SK-N-MC (cell line): ENCODE data around the gene MACF1.

Experiments
- DNase-seq: peaks from one replicate; pipeline ENCODE4 v3.0.0-alpha.2; 2011; ENCODE audit warnings: low read depth, low spot score
- H3K27ac ChIP-seq: fragments of 200-600 bp; sonication (generic); 2 replicates; pipeline ENCODE4 v1.5.1; 2016; ENCODE audit warnings: mixed run types
- H3K36me3 ChIP-seq: fragments of 200-600 bp; sonication (generic); 2 replicates; pipeline ENCODE4 v1.6.1; 2017; ENCODE audit warnings: antibody characterized with exemption, low read length, mixed read lengths; ENCODE audit not compliant: insufficient read depth
- H3K4me3 ChIP-seq: fragments of 200-600 bp; sonication (generic); 2 replicates; pipeline ENCODE4 v1.5.1; 2016
- H3K9ac ChIP-seq: fragments of 200-600 bp; sonication (generic); 2 replicates; pipeline ENCODE4 v1.8.0; 2017; ENCODE audit warnings: mixed run types, mixed read lengths; ENCODE audit not compliant: insufficient read length
- H3K9me3 ChIP-seq: fragments of 200-600 bp; sonication (generic); 2 replicates; pipeline ENCODE4 v1.6.1; 2017; ENCODE audit warnings: low read depth, mild to moderate bottlenecking, antibody characterized with exemption, low read length, moderate library complexity, mixed read lengths
- EZH2 ChIP-seq: fragments of 200-600 bp; sonication (generic); IDR thresholded peaks from one replicate; pipeline ENCODE4 v1.6.1; 2017; ENCODE audit warnings: antibody characterized with exemption
- FOXP2 ChIP-seq: optimal IDR thresholded peaks from 2 replicates; pipeline ENCODE3; 2011; ENCODE audit warnings: mild to moderate bottlenecking, moderate library complexity; ENCODE audit not compliant: insufficient read depth; ENCODE audit errors: extremely low read length, control extremely low read depth
- POLR2AphosphoS5 ChIP-seq: IDR thresholded peaks from 2 replicates; pipeline ENCODE4 v1.6.1; 2012; ENCODE audit warnings: mild to moderate bottlenecking, low read depth, low read length, borderline replicate concordance

The MACF1 gene

GRCh38 chr1:39288735-39289465 is 84.4 kb downstream of the MACF1 start:
- Histone ChIP-seq H3K9me3 (no peaks in the 10 kb centered on the region), H3K27ac (no peak overlapping the region), H3K36me3 (no peaks in the 10 kb centered on the region), H3K9ac (no peak overlapping the region), H3K4me3 (no peak overlapping the region)
- TF ChIP-seq FOXP2 (no peak), EZH2 (no peak), POLR2AphosphoS5 (no peak)
- no peak for DNase-seq

- H3K9me3 ChIP-seq, result no peaks in the 10 kb centered on the region
- H3K36me3 ChIP-seq, result no peaks in the 10 kb centered on the region
- H3K4me3 ChIP-seq, result no peak overlapping the region
- no peak overlapping the region for H3K9ac ChIP-seq
- H3K27ac ChIP-seq, result no peak overlapping the region
- DNase-seq, result no peak
- TF ChIP-seq EZH2, result no peak
- TF ChIP-seq POLR2AphosphoS5, result no peak
- TF ChIP-seq FOXP2, result no peak
These were observed 87.9 kb downstream of the MACF1 start for GRCh38 chr1:39292401-39292800.

GRCh38 chr1:39293375-39294070 is 89.0 kb downstream of the MACF1 start:
- Histone ChIP-seq H3K9ac (no peak overlapping the region), H3K36me3 (no peaks in the 10 kb centered on the region), H3K27ac (no peak overlapping the region), H3K9me3 (no peaks in the 10 kb centered on the region), H3K4me3 (no peak overlapping the region)
- DNase-seq, result no peak
- TF ChIP-seq POLR2AphosphoS5, result no peak
- TF ChIP-seq FOXP2, result no peak
- no peak for TF ChIP-seq EZH2

GRCh38 chr1:39294531-39294930 is 90.0 kb downstream of the MACF1 start:
- Histone ChIP-seq H3K36me3 (no peaks in the 10 kb centered on the region), H3K9me3 (no peaks in the 10 kb centered on the region), H3K4me3 (no peak overlapping the region), H3K9ac (no peak overlapping the region), H3K27ac (no peak overlapping the region)
- TF ChIP-seq FOXP2, result no peak
- TF ChIP-seq POLR2AphosphoS5, result no peak
- no peak for TF ChIP-seq EZH2
- no peak for DNase-seq

- DNase-seq, result no peak
- no peak overlapping the region for H3K4me3 ChIP-seq
- no peak overlapping the region for H3K27ac ChIP-seq
- no peak for TF ChIP-seq FOXP2
- no peaks in the 10 kb centered on the region for H3K9me3 ChIP-seq
- no peak overlapping the region for H3K9ac ChIP-seq
- H3K36me3 ChIP-seq, result no peaks in the 10 kb centered on the region
These were observed 91.4 kb downstream of the MACF1 start for GRCh38 chr1:39295901-39296300.

GRCh38 chr1:39297551-39297950 is 93.1 kb downstream of the MACF1 start:
- no peak overlapping the region for H3K9ac ChIP-seq
- no peak for DNase-seq
- no peak overlapping the region for H3K27ac ChIP-seq
- TF ChIP-seq FOXP2, result no peak
- no peak for TF ChIP-seq EZH2
- TF ChIP-seq POLR2AphosphoS5, result no peak
- no peaks in the 10 kb centered on the region for H3K9me3 ChIP-seq
- no peak overlapping the region for H3K4me3 ChIP-seq
- no peaks in the 10 kb centered on the region for H3K36me3 ChIP-seq

- no peak for TF ChIP-seq POLR2AphosphoS5
- TF ChIP-seq EZH2, result no peak
- TF ChIP-seq FOXP2, result no peak
- H3K27ac ChIP-seq, result no peak overlapping the region
- H3K4me3 ChIP-seq, result no peak overlapping the region
- no peaks in the 10 kb centered on the region for H3K36me3 ChIP-seq
- DNase-seq, result no peak
- H3K9me3 ChIP-seq, result no peaks in the 10 kb centered on the region
- H3K9ac ChIP-seq, result no peak overlapping the region
These were observed 97.1 kb downstream of the MACF1 start for GRCh38 chr1:39301606-39302005.

GRCh38 chr1:39305555-39305954 is 101.1 kb downstream of the MACF1 start:
- no peak for TF ChIP-seq FOXP2
- no peak for TF ChIP-seq POLR2AphosphoS5
- no peak for TF ChIP-seq EZH2
- peak; percentile 3 for DNase-seq
- no peaks in the 10 kb centered on the region for H3K36me3 ChIP-seq
- no peak overlapping the region for H3K4me3 ChIP-seq
- no peak overlapping the region for H3K27ac ChIP-seq
- no peak overlapping the region for H3K9ac ChIP-seq
- H3K9me3 ChIP-seq, result no peaks in the 10 kb centered on the region

- Histone ChIP-seq H3K36me3 (no peaks in the 10 kb centered on the region), H3K4me3 (no peak overlapping the region), H3K9me3 (no peaks in the 10 kb centered on the region), H3K9ac (no peak overlapping the region), H3K27ac (no peak overlapping the region)
- no peak for DNase-seq
- TF ChIP-seq EZH2 (no peak), POLR2AphosphoS5 (no peak), FOXP2 (no peak)
These were observed 105.5 kb downstream of the MACF1 start for GRCh38 chr1:39310015-39310414.
